K562 (cell line): ENCODE results near the gene GDF11. TPM values are rescaled to one million over a fixed set of nuclear protein-coding genes. Genes with fewer than 3 reads are reported as not detected.

Source experiments
- ARID4B ChIP-seq: sonication (generic); formaldehyde crosslinking; IDR thresholded peaks from 2 replicates; pipeline ENCODE4 v1.8.0; 2022; ENCODE audit warnings: mild to moderate bottlenecking, missing genetic modification reagents
- BRD4 ChIP-seq: fragments of 200-600 bp; sonication (generic); IDR thresholded peaks from 2 replicates; pipeline ENCODE4 v1.6.1; 2017; ENCODE audit warnings: inconsistent platforms
- CEBPB ChIP-seq: fragments of 450-650 bp; IDR thresholded peaks from 2 replicates; pipeline ENCODE4 v1.6.1; 2016; ENCODE audit warnings: missing genetic modification characterization, missing compliant biosample characterization
- CGGBP1 ChIP-seq: fragments of 250-450 bp; sonication (Bioruptor Pico); IDR thresholded peaks from 2 replicates; pipeline ENCODE4 v1.9.0; 2021; ENCODE audit warnings: mild to moderate bottlenecking
- DACH1 ChIP-seq: fragments of 450-650 bp; IDR thresholded peaks from 2 replicates; pipeline ENCODE4 v1.6.1; 2018; ENCODE audit not compliant: partially characterized antibody
- ESRRA ChIP-seq: fragments of 450-650 bp; IDR thresholded peaks from 2 replicates; pipeline ENCODE4 v1.6.1; 2014; ENCODE audit warnings: low read depth, mild to moderate bottlenecking, moderate library complexity, borderline replicate concordance
- ETV5 ChIP-seq: sonication (generic); formaldehyde crosslinking; IDR thresholded peaks from 2 replicates; pipeline ENCODE4 v1.4.0; 2020; ENCODE audit warnings: low read depth, mild to moderate bottlenecking, missing genetic modification reagents
- FOXJ3 ChIP-seq: sonication (generic); formaldehyde crosslinking; IDR thresholded peaks from 2 replicates; pipeline ENCODE4 v1.4.0; 2020; ENCODE audit warnings: mild to moderate bottlenecking, missing genetic modification reagents
- HDAC2 ChIP-seq: fragments of 450-650 bp; IDR thresholded peaks from 2 replicates; pipeline ENCODE4 v1.6.1; 2016; ENCODE audit warnings: mild to moderate bottlenecking
- JUND ChIP-seq, 2 experiments: IDR thresholded peaks; 2 replicates in 1 of 2; 3 replicates in 1 of 2; pipeline ENCODE4 v1.6.1; 2011; ENCODE audit warnings: borderline replicate concordance in 2 of 2, low read depth in 2 of 2, low read length in 2 of 2, improper control_type of control experiment in 1 of 2, missing biosample characterization in 1 of 2, missing genetic modification characterization in 1 of 2, missing genetic modification reagents in 1 of 2
- MTA3 ChIP-seq: fragments of 450-650 bp; formaldehyde crosslinking; IDR thresholded peaks from 2 replicates; pipeline ENCODE4 v1.6.1; 2017; ENCODE audit warnings: mild to moderate bottlenecking, borderline replicate concordance
- NBN ChIP-seq: fragments of 450-650 bp; IDR thresholded peaks from 2 replicates; pipeline ENCODE4 v1.6.1; 2016; ENCODE audit warnings: low read depth, mild to moderate bottlenecking
- NFXL1 ChIP-seq: fragments of 450-650 bp; formaldehyde crosslinking; IDR thresholded peaks from 2 replicates; pipeline ENCODE4 v1.4.0; 2021; ENCODE audit warnings: mild to moderate bottlenecking
- RBM25 ChIP-seq: fragments of 200-400 bp; formaldehyde crosslinking; IDR thresholded peaks from 2 replicates; pipeline ENCODE4 v1.6.1; 2018; ENCODE audit warnings: low read length, low read depth, moderate library complexity; ENCODE audit not compliant: severe bottlenecking
- SMARCC2 ChIP-seq: fragments of 450-650 bp; IDR thresholded peaks from 2 replicates; pipeline ENCODE4 v1.6.1; 2017; ENCODE audit warnings: antibody characterized with exemption, moderate library complexity, mild to moderate bottlenecking, low read depth
- YY1 ChIP-seq, 3 experiments: IDR thresholded peaks; 2 replicates each; pipeline ENCODE4 v1.6.1; 2011; ENCODE audit warnings: low read length in 2 of 3, mild to moderate bottlenecking in 2 of 3, moderate library complexity in 2 of 3, borderline replicate concordance in 1 of 3, control low read depth in 1 of 3, low read depth in 1 of 3; ENCODE audit not compliant: insufficient read depth in 3 of 3, insufficient replicate concordance in 2 of 3, control insufficient read depth in 1 of 3, insufficient read length in 1 of 3; ENCODE audit errors: extremely low read depth in 1 of 3
- ZBTB8A ChIP-seq: fragments of 450-650 bp; IDR thresholded peaks from 2 replicates; pipeline ENCODE4 v1.6.1; 2018; ENCODE audit warnings: mild to moderate bottlenecking, moderate library complexity; ENCODE audit not compliant: partially characterized antibody
- ZNF121 ChIP-seq: sonication (generic); formaldehyde crosslinking; conservative IDR thresholded peaks from 2 replicates; pipeline ENCODE4 v1.8.0; 2022; ENCODE audit warnings: missing genetic modification reagents
- ZNF143 ChIP-seq: sonication (generic); formaldehyde crosslinking; IDR thresholded peaks from 2 replicates; pipeline ENCODE4 v1.9.0; 2022; ENCODE audit warnings: mild to moderate bottlenecking, missing genetic modification reagents
- ZNF408 ChIP-seq: fragments of 250-450 bp; sonication (Bioruptor Pico); IDR thresholded peaks from 2 replicates; pipeline ENCODE4 v1.4.0; 2020; ENCODE audit warnings: low read depth, mild to moderate bottlenecking, moderate library complexity
- polyA plus RNA-seq, 8 experiments: library from polyadenylated mRNA; depleted of rRNA in 4 of 8; stranded (reverse) in 5 of 8; unstranded in 3 of 8; fragments of >200 nt; fragmentation: Nextera tagmentation in 2 of 8; fragmentation: Illumina TruSeq in 1 of 8; extraction: Ambion mirVana in 2 of 8; extraction: Trizol in 1 of 8; gene quantifications; 2 replicates each; pipeline versions ENCODE4 v1.2.1 to v1.2.3, GENCODE V29; 2011 to 2014; ENCODE audit warnings: inconsistent platforms in 1 of 8, missing spikeins in 1 of 8
- total RNA-seq, 7 experiments: library from RNA; depleted of rRNA in 6 of 7; stranded (reverse); fragments of >200 nt in 6 of 7; fragmentation: Illumina TruSeq in 2 of 7; extraction: Trizol in 2 of 7; gene quantifications; 2 replicates each; pipeline versions ENCODE4 v1.2.1 to v1.2.3, GENCODE V29; 2011 to 2021; ENCODE audit warnings: low replicate concordance in 1 of 7
- TF ChIP-seq, protein P1 (sequence below), 2 experiments: IDR thresholded peaks; 2 replicates each; pipeline ENCODE4 v1.6.1; 2012; ENCODE audit warnings: improper control_type of control experiment in 2 of 2, low read depth in 2 of 2, low read length in 2 of 2, borderline replicate concordance in 1 of 2

The GDF11 gene
- total and polyA plus RNA-seq, 9 of the 15 experiments (the other 6 are each of a cell fraction or from before 2014, with no cell fraction given): 1.4 to 15.7 (median 4.8) TPM

DNA sequence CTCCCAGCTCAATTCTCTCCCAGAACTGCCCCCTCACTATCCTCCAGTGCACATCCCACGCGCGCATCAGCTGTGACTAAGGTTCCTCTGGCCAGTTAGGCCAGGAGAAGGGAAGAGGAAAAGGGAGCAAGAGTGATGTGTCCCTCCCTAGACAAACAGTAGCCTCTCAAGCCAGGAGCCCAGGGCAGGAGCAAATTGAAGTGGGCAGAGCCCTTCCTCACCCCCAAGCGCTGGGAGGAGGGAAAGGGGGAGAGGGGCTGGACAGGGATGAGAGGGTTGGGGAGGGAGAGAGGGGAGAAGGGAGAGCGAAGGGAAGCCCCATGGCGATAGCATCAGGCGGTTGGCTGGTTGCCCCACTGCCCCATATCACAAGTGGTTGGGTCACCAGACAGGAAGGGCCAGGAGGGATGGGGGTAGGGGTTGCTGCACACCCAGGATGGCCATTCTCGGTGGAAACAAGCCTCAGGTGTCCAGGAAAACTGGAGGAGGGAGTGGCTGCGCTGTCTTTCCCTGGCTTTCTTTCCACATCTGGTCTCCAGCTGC is 15.2 kb upstream of the GDF11 start (continued):
- TF ChIP-seq ARID4B (CRISPR knock-in tag) (peak; percentile 37; the same call in 1 of the 2 replicates), ZNF408 (CRISPR knock-in tag) (no peak), MTA3 (no peak), DACH1 (peak; percentile 61), ZNF143 (CRISPR knock-in tag) (0 out of 2 replicates have a peak, but pooled peaks have one; percentile 34), RBM25 (no peak), YY1 (IDR thresholded peaks at IDR 0.05; ENCODE audit: borderline replicate concordance in 1 of 3, control insufficient read depth in 1 of 3, extremely low read depth in 1 of 3, insufficient read depth in 3 of 3, insufficient read length in 1 of 3, insufficient replicate concordance in 2 of 3, low read depth in 1 of 3, low read length in 2 of 3) (no peak), ETV5 (CRISPR knock-in tag) (no peak), HDAC2 (peak; percentile 43; the same call in 1 of the 2 replicates), ZBTB8A (no peak), NFXL1 (CRISPR knock-in tag) (no peak), ESRRA (no peak), FOXJ3 (CRISPR knock-in tag) (no peak), BRD4 (no peak), SMARCC2 (no peak), CGGBP1 (CRISPR knock-in tag) (no peak), CEBPB (tag) (peak; percentile 62), ZNF121 (CRISPR knock-in tag) (no peak), JUND (IDR thresholded peaks at IDR 0.05; ENCODE audit: borderline replicate concordance, low read depth, low read length) (peak; percentile 60; the same call in 1 of the 2 replicates), JUND (tag; IDR thresholded peaks at IDR 0.05; ENCODE audit: borderline replicate concordance, low read depth, low read length) (peak; percentile 34; the same call in 1 of the 3 replicates), NBN (peak; percentile 9; the same call in 1 of the 2 replicates)
- TF ChIP-seq, protein P1, sequence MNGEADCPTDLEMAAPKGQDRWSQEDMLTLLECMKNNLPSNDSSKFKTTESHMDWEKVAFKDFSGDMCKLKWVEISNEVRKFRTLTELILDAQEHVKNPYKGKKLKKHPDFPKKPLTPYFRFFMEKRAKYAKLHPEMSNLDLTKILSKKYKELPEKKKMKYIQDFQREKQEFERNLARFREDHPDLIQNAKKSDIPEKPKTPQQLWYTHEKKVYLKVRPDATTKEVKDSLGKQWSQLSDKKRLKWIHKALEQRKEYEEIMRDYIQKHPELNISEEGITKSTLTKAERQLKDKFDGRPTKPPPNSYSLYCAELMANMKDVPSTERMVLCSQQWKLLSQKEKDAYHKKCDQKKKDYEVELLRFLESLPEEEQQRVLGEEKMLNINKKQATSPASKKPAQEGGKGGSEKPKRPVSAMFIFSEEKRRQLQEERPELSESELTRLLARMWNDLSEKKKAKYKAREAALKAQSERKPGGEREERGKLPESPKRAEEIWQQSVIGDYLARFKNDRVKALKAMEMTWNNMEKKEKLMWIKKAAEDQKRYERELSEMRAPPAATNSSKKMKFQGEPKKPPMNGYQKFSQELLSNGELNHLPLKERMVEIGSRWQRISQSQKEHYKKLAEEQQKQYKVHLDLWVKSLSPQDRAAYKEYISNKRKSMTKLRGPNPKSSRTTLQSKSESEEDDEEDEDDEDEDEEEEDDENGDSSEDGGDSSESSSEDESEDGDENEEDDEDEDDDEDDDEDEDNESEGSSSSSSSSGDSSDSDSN (IDR thresholded peaks at IDR 0.05; ENCODE audit: borderline replicate concordance in 1 of 2, low read depth in 2 of 2, low read length in 2 of 2): 0 out of 4 replicates have a peak, but pooled peaks of 1 of the 2 experiments have one; percentile 52
